ENCODE measurements around the gene LRFN2. TPM values are rescaled to one million over a fixed set of nuclear protein-coding genes. Genes with fewer than 3 reads are reported as not detected.
A peak's percentile ranks its signal among the peaks of the same experiment; 100 is the strongest.

The LRFN2 gene
- total RNA-seq, 2 experiments from 2014 or later, result 0.08 TPM; not detected in 1

DNA sequence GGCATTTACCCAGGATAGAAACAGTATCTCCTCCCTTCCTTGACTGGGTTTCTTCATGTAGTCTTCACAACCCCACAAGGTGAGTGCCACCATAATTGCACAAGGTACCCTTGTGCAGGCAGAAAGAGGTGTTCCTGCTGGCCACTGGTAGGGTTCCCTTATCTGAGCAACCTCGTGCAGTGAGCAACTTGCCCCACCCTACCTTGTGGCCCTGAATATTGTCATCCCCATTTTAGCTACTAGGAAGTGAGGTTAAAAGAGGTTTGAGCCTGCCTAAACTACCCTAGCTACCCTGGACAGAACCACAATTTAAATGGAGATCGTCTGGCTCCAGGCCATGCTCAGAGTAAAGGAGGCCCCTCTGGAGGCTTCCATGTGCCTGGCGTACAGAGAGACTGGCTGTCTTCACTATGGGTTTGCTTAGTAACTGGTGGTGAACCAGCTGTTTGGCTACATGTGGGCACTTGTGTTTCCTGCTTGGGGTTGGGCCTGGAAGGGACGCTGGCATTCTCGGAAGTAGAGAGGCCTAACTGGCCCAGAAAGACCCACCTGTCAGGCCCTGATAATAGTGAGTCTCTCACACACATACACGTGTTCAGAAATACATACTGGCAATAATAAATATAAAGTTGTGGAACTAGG, 148.8 kb downstream of the LRFN2 start:
- no peaks in the 10 kb centered on the region for H3K27me3 Mint-ChIP-seq
- H3K4me1 Mint-ChIP-seq, result peaks cover 10% of the 10 kb centered on the region
- no peaks in the 10 kb centered on the region for H3K36me3 Mint-ChIP-seq (ENCODE audit: low read depth)
- ChIA-PET CTCF (no interaction called here), POLR2A (no interaction called here)
- H3K27ac Mint-ChIP-seq, result no peak overlapping the region
- no peak for DNase-seq
- H3K4me3 Mint-ChIP-seq, result no peak overlapping the region
- no peaks in the 10 kb centered on the region for H3K9me3 Mint-ChIP-seq

DNA sequence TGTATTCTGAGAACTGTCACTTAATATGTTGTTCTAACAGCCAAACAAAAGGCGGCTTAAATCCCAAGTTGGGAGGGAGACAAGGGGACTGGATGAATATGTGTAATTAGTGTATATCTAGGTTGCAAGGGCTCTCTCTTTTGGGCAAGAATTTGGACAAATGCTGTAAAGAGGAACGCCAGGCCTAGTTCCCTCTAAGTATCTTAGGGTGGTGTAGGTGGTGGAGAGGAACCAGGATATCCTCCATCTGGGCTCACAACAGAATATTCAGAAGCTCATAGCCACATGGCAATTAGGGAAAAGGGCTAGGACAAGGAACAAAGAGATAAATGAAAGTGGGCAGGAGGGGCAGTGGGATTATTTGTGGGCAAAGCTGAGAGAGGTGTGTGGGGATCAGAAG, 149.5 kb downstream of the LRFN2 start:
- H3K27ac Mint-ChIP-seq, result no peak overlapping the region
- H3K4me1 Mint-ChIP-seq, result peaks cover 10% of the 10 kb centered on the region
- H3K27me3 Mint-ChIP-seq, result no peaks in the 10 kb centered on the region
- ChIA-PET POLR2A (no interaction called here), CTCF (no interaction called here)
- H3K36me3 Mint-ChIP-seq (ENCODE audit: low read depth), result no peaks in the 10 kb centered on the region
- no peak for DNase-seq
- no peaks in the 10 kb centered on the region for H3K9me3 Mint-ChIP-seq
- no peak overlapping the region for H3K4me3 Mint-ChIP-seq

- H3K4me3 Mint-ChIP-seq, result no peak overlapping the region
- H3K27me3 Mint-ChIP-seq, result no peaks in the 10 kb centered on the region
- H3K36me3 Mint-ChIP-seq (ENCODE audit: low read depth), result no peaks in the 10 kb centered on the region
- peak; percentile 17 for DNase-seq
- H3K4me1 Mint-ChIP-seq, result peaks cover 10% of the 10 kb centered on the region
- POLR2A ChIA-PET, result no interaction called here
- no peaks in the 10 kb centered on the region for H3K9me3 Mint-ChIP-seq
- no peak overlapping the region for H3K27ac Mint-ChIP-seq
- CTCF ChIA-PET, result no interaction called here
Measured at GRCh38 chr6:40436685-40437604, 150.2 kb downstream of the LRFN2 start.

DNA sequence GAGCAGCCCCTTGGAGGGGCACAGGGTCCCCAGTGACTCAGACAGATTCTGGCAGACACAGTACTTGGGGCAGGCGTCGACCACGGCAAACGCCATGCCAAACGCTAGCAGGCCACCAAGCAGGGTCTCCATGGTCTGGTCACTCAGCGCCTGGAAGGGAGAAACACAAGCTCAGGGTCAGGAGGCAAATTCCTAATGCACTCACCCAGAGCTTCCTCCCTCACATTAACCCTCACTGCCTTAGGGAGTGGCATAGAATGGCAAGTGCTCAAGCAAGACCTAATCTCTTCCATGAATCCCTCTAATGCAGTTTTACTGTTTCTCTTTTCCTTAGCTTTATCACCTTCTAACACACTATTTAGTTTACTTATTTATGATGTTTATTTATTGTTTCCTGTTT, 154.2 kb downstream of the LRFN2 start:
- Mint-ChIP-seq H3K27me3 (peaks cover 4% of the 10 kb centered on the region), H3K36me3 (ENCODE audit: low read depth) (no peaks in the 10 kb centered on the region), H3K9me3 (no peaks in the 10 kb centered on the region), H3K27ac (no peak overlapping the region), H3K4me3 (no peak overlapping the region), H3K4me1 (peaks cover 8% of the 10 kb centered on the region)
- CTCF ChIA-PET, result no interaction called here
- no peak for DNase-seq
- POLR2A ChIA-PET, result no interaction called here

DNA sequence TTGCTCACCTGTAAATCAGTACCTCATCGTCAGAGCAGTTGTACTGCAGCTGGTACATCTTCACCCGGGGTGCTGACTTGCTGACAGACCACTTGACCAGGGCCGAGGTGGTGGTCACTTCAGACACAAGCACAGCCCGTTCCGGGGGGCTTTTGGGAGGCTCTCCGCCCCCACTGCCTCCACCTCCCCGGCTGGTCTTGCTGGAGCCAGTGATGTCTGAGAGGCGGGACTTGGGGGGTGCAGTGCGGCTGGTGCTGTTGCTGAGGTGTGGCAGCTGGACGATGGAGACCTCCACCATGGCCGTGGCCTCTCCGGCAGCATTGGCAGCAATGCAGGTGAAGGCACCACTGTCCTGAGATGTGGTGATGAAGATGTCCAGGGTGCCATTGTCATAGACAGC, 155.5 kb downstream of the LRFN2 start:
- CTCF ChIA-PET, result no interaction called here
- POLR2A ChIA-PET, result no interaction called here
- peaks cover 6% of the 10 kb centered on the region for H3K27me3 Mint-ChIP-seq

GRCh38 chr6:40427196-40427595, 160.0 kb downstream of the LRFN2 start:
- no peaks in the 10 kb centered on the region for H3K9me3 Mint-ChIP-seq
- CTCF ChIA-PET, result no interaction called here
- no peak overlapping the region for H3K27ac Mint-ChIP-seq
- H3K4me1 Mint-ChIP-seq, result no peaks in the 10 kb centered on the region
- H3K4me3 Mint-ChIP-seq, result no peak overlapping the region
- DNase-seq, result no peak
- POLR2A ChIA-PET, result no interaction called here
- no peaks in the 10 kb centered on the region for H3K36me3 Mint-ChIP-seq (ENCODE audit: low read depth)
- H3K27me3 Mint-ChIP-seq, result peaks cover 6% of the 10 kb centered on the region

More for the DNA sequence above, 155.5 kb downstream of the LRFN2 start:
- H3K36me3 Mint-ChIP-seq (ENCODE audit: low read depth), result no peaks in the 10 kb centered on the region
- no peaks in the 10 kb centered on the region for H3K9me3 Mint-ChIP-seq
- DNase-seq, result no peak
- H3K4me3 Mint-ChIP-seq, result no peak overlapping the region
- no peak overlapping the region for H3K27ac Mint-ChIP-seq
- peaks cover 4% of the 10 kb centered on the region for H3K4me1 Mint-ChIP-seq

DNA sequence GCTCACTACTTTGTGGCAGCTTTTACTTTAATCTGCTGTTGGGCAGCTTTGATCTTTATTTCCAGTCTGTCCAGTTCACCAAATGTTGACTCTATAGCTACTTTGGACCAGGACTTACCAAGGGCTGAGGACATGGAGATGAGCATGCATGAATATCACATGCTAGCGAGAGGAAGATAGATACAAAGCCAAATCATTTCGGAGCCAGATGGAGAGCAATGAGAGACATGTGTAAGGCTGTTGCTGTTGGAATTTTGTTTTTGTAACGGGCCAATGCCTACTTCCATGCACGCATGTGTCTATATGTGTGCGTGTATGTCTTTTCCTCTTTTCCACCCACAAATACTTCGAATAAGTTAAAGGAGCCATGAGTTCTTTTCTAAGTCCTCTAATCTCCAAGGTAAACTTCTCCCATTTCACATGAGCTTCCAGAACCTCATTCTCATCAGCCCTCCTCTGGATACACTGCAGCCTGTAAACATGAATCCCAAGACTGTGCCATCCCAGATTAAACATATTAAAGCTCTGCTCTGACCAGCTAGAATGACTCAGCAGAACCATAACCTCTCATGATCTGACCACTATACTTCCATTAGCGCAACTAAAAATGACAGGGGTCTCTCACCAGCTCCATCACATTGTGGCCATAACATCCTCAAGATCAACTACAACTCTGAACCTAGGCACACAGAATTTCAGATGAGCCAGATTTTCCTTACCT, 160.7 kb downstream of the LRFN2 start:
- POLR2A ChIA-PET, result no interaction called here
- no peaks in the 10 kb centered on the region for H3K36me3 Mint-ChIP-seq (ENCODE audit: low read depth)
- H3K9me3 Mint-ChIP-seq, result no peaks in the 10 kb centered on the region
- no peak overlapping the region for H3K27ac Mint-ChIP-seq
- peaks cover 6% of the 10 kb centered on the region for H3K27me3 Mint-ChIP-seq
- CTCF ChIA-PET, result no interaction called here
- no peak overlapping the region for H3K4me3 Mint-ChIP-seq
- no peaks in the 10 kb centered on the region for H3K4me1 Mint-ChIP-seq
- DNase-seq, result no peak

- CTCF ChIA-PET, result no interaction called here
- H3K4me1 Mint-ChIP-seq, result no peaks in the 10 kb centered on the region
- no peaks in the 10 kb centered on the region for H3K9me3 Mint-ChIP-seq
- DNase-seq, result no peak
- no peak overlapping the region for H3K4me3 Mint-ChIP-seq
- POLR2A ChIA-PET, result no interaction called here
- no peak overlapping the region for H3K27ac Mint-ChIP-seq
- peaks cover 10% of the 10 kb centered on the region for H3K27me3 Mint-ChIP-seq
- no peaks in the 10 kb centered on the region for H3K36me3 Mint-ChIP-seq (ENCODE audit: low read depth)
Measured at GRCh38 chr6:40425192-40425919, 161.8 kb downstream of the LRFN2 start.

DNA sequence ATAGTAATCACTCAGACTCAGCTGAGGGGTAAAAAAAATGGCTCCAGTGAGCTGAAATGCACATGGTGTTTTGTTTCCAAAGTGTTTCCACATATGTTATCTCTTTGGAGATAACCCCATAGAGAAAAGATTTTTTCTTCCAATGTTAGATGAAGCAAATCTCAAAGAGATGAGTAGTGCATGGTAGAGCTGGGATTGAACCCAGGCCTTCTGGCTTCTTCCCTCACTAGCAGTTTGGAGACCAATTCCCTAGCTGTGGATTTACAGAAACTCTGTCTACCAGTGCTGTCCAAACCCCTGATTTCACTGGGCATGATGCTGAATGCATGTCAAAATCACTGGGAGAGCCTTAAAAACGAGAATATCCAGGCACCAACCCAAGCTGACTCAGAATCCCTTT, 165.1 kb downstream of the LRFN2 start:
- Mint-ChIP-seq H3K4me1 (no peaks in the 10 kb centered on the region), H3K27me3 (peaks cover 4% of the 10 kb centered on the region), H3K36me3 (ENCODE audit: low read depth) (no peaks in the 10 kb centered on the region), H3K4me3 (no peak overlapping the region), H3K9me3 (no peaks in the 10 kb centered on the region), H3K27ac (no peak overlapping the region)
- POLR2A ChIA-PET, result no interaction called here
- DNase-seq, result no peak
- CTCF ChIA-PET, result no interaction called here

- Mint-ChIP-seq H3K36me3 (ENCODE audit: low read depth) (no peaks in the 10 kb centered on the region), H3K27me3 (peaks cover 4% of the 10 kb centered on the region), H3K27ac (no peak overlapping the region), H3K9me3 (no peaks in the 10 kb centered on the region), H3K4me3 (no peak overlapping the region), H3K4me1 (no peaks in the 10 kb centered on the region)
- ChIA-PET CTCF (no interaction called here), POLR2A (no interaction called here)
- no peak for DNase-seq
Measured at GRCh38 chr6:40419946-40420728, 167.0 kb downstream of the LRFN2 start.

DNA sequence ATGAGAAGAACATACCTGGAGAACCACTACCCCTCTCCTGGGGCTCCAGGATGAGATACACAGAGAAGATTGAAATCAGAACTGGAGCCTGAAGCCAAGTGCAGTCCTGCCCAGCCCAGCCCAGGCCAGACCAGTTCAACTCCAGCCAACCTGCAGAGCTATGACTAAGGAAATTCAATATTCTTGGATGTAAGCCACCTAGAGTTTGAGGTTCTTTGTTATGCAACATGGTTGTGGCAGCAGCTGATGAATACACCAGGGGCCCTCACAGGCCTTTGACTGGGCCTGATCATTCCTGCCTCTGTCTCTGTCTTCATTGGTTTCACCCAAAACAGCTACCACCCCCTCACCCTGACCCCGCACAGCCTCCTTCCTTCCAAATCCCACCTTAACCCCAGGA, 167.8 kb downstream of the LRFN2 start:
- Mint-ChIP-seq H3K9me3 (no peaks in the 10 kb centered on the region), H3K27me3 (peaks cover 4% of the 10 kb centered on the region), H3K4me1 (no peaks in the 10 kb centered on the region), H3K4me3 (no peak overlapping the region), H3K36me3 (ENCODE audit: low read depth) (no peaks in the 10 kb centered on the region), H3K27ac (no peak overlapping the region)
- no peak for DNase-seq
- ChIA-PET CTCF (no interaction called here), POLR2A (no interaction called here)

- no peaks in the 10 kb centered on the region for H3K9me3 Mint-ChIP-seq
- ChIA-PET POLR2A (no interaction called here), CTCF (no interaction called here)
- DNase-seq, result no peak
- H3K27ac Mint-ChIP-seq, result no peak overlapping the region
- no peaks in the 10 kb centered on the region for H3K4me1 Mint-ChIP-seq
- H3K4me3 Mint-ChIP-seq, result no peak overlapping the region
- peaks cover 4% of the 10 kb centered on the region for H3K27me3 Mint-ChIP-seq
- no peaks in the 10 kb centered on the region for H3K36me3 Mint-ChIP-seq (ENCODE audit: low read depth)
Measured at GRCh38 chr6:40417031-40417430, 170.1 kb downstream of the LRFN2 start.

DNA sequence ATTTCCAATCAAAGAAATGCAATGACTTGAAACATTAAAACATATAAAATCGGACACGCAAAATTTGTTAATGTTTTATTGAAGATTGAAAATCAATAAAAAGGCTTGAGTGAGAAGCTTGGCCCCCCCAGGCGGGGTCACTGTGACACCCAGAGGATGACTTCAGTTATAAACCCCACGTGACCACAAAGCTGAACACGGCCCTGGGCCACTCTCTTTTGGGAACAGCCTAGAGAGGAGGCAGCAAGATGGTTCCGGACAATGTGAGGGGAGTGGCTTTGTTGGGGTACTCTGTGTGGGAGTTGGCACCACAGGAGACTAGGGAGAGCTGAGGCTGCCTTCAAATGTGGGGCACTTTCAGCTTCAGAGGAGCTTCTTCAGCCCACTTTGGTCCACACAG, 172.5 kb downstream of the LRFN2 start:
- CTCF ChIA-PET, result no interaction called here
- Mint-ChIP-seq H3K27me3 (no peaks in the 10 kb centered on the region), H3K9me3 (no peaks in the 10 kb centered on the region), H3K27ac (no peak overlapping the region), H3K4me3 (no peak overlapping the region), H3K36me3 (ENCODE audit: low read depth) (no peaks in the 10 kb centered on the region), H3K4me1 (no peaks in the 10 kb centered on the region)
- POLR2A ChIA-PET, result no interaction called here
- no peak for DNase-seq

All from activated CD4-positive, alpha-beta memory T cell treated with anti-CD3 and anti-CD28 coated beads, Interleukin-2, amount 10 ng/mL, durations not matched to agents 7 days and 5 days (primary cell).